ENCODE results near the gene SPEM1.

Gene SPEM1

DNA sequence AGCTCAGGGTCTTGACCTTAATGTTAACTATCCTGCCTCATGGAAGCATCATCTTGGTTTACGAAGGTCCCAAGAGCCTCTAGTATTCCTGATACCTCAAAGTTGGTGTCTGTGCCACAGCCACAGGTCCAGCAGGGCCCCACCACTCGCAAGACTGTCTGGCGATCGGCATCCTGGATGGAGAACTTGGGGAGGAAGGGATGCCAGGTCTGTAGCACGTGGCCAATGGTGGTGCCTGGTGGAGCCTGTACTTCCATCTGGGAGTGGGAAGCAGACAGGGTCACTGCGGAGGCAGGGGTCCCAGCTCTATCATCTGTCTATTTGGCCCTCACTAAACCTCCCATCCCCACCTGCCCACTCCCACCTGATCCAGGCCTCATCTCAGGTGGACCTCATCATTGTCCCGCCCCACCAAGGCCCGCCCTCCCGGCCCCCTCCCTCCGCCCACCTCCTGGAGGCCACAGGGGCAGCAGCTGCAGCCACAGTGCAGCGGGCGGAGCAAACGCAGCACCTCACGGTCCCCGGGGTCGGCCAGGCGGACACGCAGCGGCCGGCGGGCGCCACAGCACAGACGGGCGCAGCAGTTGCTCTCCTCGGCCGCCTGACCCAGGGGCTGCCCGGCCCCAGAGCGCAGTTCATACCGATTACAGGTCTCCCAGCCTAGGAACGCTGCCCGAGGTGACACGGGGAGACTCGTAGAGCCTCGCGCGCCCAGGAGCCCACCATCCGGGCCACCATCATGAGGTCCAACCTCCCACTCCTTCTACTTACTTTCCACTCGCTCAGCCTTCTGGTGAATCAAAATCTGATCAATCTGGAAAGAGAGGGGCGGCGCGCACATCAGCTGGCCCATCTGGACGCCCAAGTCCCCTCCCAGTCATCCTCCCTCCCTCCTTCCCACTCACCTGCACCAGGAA, 27.2 kb upstream of the SPEM1 start:
- no peak for DNase-seq (ENCODE audit: low spot score in 2 of 2)
- peak overlapping the region; percentile 93 for H3K27ac Mint-ChIP-seq
- no peaks in the 10 kb centered on the region for H3K9me3 Mint-ChIP-seq

DNA sequence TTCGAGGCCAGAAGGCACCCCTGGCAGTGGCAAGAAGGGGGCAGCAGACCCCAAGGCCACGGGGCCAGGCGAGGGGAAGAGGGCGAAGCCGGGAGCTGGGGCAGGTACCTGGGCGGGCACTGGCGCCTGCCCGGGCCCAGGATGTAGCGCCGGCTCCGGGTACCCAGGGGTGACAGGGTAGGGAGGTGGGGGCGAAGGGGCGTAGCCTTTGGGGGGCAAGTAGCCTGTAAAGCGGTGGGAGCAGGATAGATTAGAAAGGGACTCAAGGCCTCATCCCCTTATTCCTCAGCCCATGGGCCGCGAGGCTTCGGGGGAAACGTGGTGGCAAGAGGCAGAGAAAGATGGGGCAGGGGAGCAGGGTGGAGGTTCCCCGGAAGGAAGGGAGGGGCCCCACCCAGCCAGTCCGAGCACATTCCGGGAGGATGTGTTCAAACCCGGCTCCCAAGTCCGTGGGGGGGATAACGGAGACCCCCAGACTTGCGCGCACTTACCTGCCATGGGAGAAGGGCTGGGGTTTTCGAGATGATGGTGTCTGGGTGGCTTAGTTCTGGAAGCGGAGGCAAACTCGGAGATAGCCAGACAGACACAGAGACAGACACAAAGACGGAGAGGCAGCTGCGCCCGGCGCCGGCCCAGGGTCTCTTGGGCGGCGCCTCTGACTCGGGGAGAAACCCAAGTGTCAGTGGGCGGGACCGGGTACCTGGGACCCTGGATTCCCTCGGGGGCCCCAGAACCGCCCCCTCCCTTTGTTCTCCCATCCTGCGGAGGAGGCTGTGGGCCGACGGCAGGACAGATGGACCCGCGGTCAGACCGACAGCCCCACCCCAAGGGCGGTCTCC, 26.3 kb upstream of the SPEM1 start:
- Mint-ChIP-seq H3K4me1 (peaks cover 30% of the 10 kb centered on the region), H3K36me3 (peaks cover 23% of the 10 kb centered on the region), H3K4me3 (peak overlapping the region; percentile 92), H3K27ac (peak overlapping the region; percentile 93), H3K9me3 (no peaks in the 10 kb centered on the region)
- ATAC-seq = peak; percentile 61
- DNase-seq (ENCODE audit: low spot score in 2 of 2) = peak in 1 of 2 donors; percentile 71

More for the DNA sequence above, 27.2 kb upstream of the SPEM1 start:
- peak overlapping the region; percentile 92 for H3K4me3 Mint-ChIP-seq
- ATAC-seq = no peak
- peaks cover 29% of the 10 kb centered on the region for H3K36me3 Mint-ChIP-seq
- peaks cover 30% of the 10 kb centered on the region for H3K4me1 Mint-ChIP-seq

DNA sequence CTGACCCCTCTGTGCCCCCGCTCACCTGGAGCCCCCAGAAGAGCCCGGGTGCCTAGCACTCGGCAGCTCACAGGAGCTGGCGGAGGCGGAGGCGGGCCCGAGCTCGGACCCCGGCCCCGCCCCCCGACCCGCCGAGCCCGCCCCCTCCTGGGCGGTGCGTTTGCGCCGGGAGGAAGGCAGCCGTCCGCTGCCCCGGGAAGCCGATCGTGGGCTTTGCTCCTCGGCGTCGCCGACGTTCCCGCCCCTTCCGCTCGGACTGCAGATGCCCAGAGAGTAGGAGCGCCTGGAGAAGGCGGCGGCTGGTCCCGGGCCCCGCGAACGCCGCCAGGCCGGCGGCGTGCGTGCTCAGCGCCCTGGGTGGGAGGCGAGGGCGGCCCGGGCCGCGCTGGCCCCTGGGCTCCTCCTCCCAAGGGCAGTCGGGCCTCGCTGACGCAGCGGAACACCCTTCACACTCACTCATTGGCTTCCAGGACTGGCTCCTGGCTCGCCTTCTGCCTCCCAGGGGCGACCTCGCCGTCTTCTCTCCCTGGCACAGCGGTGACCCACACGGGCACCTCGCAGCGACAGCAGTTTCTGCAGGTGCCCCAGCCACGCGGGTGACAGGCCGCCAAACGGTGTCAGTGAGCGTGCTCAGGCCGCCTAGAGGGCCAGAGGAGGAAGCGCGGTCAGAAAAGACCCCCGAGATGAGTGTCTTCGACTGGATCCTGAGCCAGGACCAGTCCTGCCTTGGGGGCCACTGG, 25.5 kb upstream of the SPEM1 start, which contains the start of gene PLSCR3:
PLSCR3 (minus strand) TSS at position 74 of the 740 bp plus-strand sequence. CDS start 415 bp downstream, outside the sequence.
- peaks cover 30% of the 10 kb centered on the region for H3K4me1 Mint-ChIP-seq
- ATAC-seq = peak; percentile 91
- H3K4me3 Mint-ChIP-seq = peak within 1 kb of the TSS; percentile 92
- peaks cover 23% of the 10 kb centered on the region for H3K36me3 Mint-ChIP-seq
- peak within 1 kb of the TSS; percentile 93 for H3K27ac Mint-ChIP-seq
- no peaks in the 10 kb centered on the region for H3K9me3 Mint-ChIP-seq
- DNase-seq (ENCODE audit: low spot score in 2 of 2) = peak; percentile 84 to 92

DNA sequence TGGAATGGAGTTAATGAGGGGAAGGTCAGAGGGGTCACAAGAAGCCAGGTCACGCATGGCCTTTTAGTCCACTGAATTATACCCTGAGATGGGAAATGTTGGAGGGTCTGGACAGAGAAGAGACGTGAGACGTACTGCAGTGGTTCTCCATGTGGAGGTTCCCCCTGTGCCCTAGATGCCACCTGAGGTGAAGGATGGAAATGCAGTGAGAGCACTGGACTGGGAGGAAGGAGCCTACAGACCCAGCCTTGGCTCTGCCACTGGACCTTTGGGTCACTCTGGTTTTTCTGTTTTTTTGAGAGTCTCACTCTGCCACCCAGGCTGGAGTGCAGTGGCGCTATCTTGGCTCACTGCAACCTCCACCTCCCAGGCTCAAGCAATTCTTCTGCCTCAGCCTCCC, 24.0 kb upstream of the SPEM1 start:
- Mint-ChIP-seq H3K27ac (no peak overlapping the region), H3K36me3 (peaks cover 14% of the 10 kb centered on the region), H3K4me1 (peaks cover 18% of the 10 kb centered on the region), H3K4me3 (no peak overlapping the region), H3K9me3 (no peaks in the 10 kb centered on the region)
- no peak for ATAC-seq
- no peak for DNase-seq (ENCODE audit: low spot score in 2 of 2)

DNA sequence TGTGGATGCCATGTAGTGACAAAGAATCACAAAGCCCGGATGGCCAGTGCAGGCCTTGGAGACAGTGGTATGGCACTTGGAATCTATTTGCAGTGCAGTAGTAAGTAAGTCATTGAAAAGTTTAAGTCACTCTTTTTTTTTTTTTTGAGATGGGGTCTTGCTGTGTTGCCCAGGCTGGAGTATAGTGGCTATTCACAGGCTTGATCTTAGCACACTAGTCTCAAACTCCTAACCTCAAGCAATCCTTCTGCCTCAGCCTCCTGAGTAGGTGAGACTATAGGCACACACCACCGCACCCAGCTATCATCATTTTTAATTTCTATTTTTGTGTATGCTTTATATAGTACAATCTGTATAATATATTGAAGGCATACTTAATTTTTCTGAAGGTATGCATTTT, 21.5 kb upstream of the SPEM1 start:
- H3K9me3 Mint-ChIP-seq = no peaks in the 10 kb centered on the region
- peaks cover 20% of the 10 kb centered on the region for H3K4me1 Mint-ChIP-seq
- DNase-seq (ENCODE audit: low spot score in 2 of 2) (no peak), ATAC-seq (no peak)
- H3K36me3 Mint-ChIP-seq = no peaks in the 10 kb centered on the region
- no peak overlapping the region for H3K4me3 Mint-ChIP-seq
- no peak overlapping the region for H3K27ac Mint-ChIP-seq

DNA sequence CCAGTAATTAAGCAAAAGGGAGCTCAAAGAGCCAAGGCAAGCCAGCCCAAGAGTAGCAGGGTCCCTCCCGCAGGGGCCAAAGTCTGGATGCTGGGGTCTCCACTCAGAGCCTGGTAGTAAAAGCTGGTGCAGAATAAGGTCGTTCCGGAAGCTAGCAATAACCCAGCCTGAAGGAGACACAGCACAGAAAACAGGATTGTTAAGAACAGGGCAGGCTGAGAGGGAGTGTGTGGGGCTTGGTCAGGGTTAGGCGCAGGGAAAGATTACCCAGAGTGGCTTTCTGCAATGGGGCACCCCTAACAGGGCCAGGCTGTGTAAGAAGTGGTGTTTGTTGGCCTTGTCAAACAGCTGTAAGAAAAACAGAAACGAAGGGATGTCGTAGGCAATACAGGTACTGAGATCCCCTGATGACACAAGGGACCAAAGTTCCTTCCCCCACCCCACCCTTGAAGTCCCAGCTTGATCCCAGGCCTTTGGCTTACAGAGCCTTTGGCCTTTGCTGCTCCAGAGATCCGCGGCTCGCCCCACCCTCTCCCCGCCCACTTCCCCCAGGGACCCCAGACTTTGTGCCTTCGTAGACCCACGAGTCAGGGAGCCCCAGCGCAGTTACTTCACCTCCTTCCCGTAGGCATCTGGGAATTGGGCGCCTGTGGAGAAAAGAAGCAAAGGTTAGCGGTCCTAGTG, 16.9 kb upstream of the SPEM1 start:
- ATAC-seq (no peak), DNase-seq (ENCODE audit: low spot score in 2 of 2) (no peak)
- Mint-ChIP-seq H3K27ac (peak overlapping the region; percentile 84), H3K4me3 (peak overlapping the region; percentile 89), H3K36me3 (no peaks in the 10 kb centered on the region), H3K4me1 (peaks cover 23% of the 10 kb centered on the region), H3K9me3 (no peaks in the 10 kb centered on the region)

DNA sequence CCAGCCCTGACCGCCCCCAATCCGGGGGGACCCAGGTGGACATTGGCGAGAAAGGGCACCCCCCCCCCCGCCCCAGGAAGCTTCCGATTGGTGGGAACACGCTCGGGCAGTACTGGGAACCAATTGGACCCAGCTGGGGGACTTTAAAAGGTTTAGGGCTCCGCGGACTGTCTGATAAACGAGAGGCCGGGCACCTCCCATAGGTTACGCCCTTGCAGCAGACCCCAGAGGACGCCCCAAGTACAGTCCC, 16.5 kb upstream of the SPEM1 start:
- Mint-ChIP-seq H3K4me3 (peak overlapping the region; percentile 89), H3K4me1 (peaks cover 23% of the 10 kb centered on the region), H3K36me3 (no peaks in the 10 kb centered on the region), H3K27ac (peak overlapping the region; percentile 84), H3K9me3 (no peaks in the 10 kb centered on the region)
- DNase-seq (ENCODE audit: low spot score in 2 of 2) (no peak), ATAC-seq (peak; percentile 53)

DNA sequence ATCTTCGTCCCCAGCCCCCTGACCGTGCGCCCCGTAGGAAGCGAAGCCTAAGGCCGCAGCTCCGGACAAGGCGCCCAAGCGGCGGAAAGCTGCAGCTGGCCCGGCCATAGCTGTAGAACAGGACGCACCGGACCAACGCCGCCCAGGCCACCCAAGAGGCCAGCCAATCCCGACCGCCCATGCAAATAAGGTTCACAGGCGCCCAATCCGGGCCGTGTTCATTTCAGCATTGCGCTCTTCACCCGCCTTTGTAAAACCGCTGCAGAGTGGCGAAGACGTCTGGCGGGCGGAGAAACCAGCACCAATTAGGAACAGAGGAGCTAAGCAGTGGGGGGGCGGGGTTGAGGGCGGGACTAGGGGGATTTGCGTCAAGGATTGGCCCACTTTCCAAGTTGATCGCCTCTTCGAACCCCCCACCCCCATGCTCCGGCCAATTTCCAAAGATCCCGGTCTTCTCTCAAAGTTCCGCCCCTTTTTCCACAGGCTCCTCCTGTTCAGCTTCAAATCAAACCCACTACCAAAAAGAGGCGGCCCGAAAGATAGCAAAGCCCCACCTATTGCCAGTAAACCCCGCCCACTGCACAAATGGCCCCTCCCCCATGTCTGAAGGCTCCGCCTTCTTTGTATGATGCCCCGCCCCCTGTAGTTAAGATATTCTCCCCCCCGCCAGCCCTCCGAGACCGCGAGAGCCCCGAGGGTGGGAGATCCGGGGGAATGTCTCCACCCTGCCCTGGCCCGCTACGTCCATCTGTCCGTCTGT, 16.0 kb upstream of the SPEM1 start, which contains the start of gene TMEM256:
TMEM256 (minus strand) TSS at position 121 of the 760 bp plus-strand sequence; CDS start at position 108, 13 bp downstream.
- Mint-ChIP-seq H3K9me3 (no peaks in the 10 kb centered on the region), H3K27ac (peak within 1 kb of the TSS; percentile 84), H3K4me3 (peak within 1 kb of the TSS; percentile 89), H3K4me1 (peaks cover 26% of the 10 kb centered on the region), H3K36me3 (no peaks in the 10 kb centered on the region)
- peak; percentile 95 for ATAC-seq
- peak; percentile 89 to 97 for DNase-seq (ENCODE audit: low spot score in 2 of 2)

DNA sequence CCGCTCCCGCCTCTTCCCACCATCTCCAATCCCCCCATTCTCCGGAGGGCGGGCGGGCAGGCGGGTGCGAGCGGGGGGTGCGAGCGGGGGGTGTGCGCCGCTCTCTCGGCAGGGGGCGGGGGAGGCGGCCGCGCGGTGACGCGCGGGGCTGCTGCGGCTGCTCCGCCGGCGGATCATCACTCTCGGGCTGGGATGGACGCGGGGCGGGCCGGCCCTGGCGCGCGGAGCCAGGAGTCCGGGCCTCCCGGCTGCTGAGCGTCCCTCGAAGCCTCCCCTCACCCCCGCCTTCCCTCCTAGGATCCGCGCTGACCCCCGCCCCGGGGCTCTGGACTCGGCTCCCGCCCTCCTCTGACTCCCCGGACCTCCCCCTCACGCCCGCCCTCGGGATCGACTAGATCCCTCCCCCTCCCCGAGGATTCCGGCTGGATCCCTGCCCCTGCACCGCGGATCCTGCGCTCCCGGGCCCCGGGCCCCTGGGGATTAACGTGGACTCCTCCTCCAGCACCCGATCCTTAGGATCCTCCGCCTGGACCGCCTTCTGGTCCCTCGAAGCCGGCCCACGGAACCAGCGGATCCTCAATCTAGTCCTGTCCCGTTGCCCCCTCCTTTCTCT, 15.3 kb upstream of the SPEM1 start:
- Mint-ChIP-seq H3K4me3 (peak overlapping the region; percentile 89), H3K27ac (peak overlapping the region; percentile 84), H3K9me3 (no peaks in the 10 kb centered on the region), H3K36me3 (no peaks in the 10 kb centered on the region), H3K4me1 (peaks cover 28% of the 10 kb centered on the region)
- DNase-seq (ENCODE audit: low spot score in 2 of 2) (no peak), ATAC-seq (peak; percentile 60)

DNA sequence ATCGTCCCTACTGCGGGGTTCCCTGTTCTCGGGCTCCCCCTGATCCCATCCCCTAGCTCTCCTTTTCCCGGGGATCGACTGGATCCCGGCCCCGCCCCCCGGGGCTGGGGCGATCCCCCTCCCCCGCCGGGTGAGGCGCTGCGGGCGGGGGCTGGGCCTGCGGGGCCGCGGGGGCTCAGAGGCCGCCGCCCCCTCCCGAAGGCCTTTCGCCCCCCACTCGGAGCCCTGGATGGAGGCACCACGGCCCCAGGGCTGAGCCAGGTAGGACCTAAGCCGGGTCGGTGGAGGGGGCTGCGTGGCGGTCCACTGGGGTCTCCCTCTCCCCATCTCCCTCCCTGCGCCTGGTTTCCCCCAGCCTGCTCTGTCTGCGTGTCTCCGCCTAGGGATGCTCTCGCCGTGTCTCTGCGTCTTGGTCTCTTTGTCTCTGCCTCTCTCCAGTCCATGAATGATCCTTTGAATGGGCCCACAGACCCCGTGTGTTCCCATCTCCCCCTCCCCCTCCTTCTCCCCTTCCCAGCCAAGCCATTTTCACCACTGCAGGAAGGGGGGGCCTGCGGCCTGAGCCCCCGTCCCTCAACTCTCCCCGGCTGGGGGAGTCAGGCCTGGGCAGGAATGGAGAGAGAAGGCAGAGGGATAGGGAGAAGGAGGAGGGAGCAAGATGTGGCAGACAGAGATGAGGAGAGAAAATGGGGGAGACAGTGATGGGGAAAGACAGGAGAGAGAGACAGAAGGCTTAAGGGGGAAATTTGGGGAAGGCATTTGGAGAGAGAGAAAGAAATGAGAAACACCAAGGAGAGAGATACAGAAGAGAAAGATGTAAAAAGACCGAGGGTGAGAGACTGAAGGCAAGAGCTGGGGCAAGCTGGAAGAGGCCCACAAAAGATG, 14.5 kb upstream of the SPEM1 start:
- Mint-ChIP-seq H3K4me3 (peak overlapping the region; percentile 89), H3K4me1 (peaks cover 28% of the 10 kb centered on the region), H3K9me3 (no peaks in the 10 kb centered on the region), H3K27ac (peak overlapping the region; percentile 84), H3K36me3 (no peaks in the 10 kb centered on the region)
- no peak for ATAC-seq
- DNase-seq (ENCODE audit: low spot score in 2 of 2) = no peak

DNA sequence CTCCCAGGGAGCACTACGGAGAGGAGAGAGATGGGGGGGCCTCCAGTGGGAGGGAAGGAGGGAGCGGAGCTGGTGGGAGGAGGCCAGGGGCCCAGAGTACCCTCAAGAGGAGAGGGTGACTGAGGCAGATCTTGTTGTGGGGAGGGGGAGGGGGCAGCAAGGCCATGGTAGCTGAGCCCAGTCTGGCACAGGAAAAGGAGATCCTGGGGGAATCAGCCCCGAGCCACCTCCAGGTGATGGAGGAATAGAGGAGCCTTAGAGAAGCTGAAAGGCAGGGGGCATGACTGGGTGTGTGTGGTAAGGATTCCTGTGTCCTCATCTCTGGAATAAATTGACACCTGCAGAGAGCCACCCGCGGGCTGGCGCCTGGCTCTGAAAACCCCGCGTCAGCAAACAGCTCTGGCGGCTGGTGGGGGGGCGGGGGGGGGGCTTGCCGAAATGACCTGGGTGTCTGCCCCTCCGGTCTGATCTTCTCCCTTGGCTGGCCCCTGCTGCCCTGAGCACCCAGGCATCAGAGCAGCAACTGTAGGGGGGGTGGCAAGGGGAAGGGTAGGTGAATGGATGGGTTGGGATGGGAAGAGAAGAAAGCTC, 13.8 kb upstream of the SPEM1 start:
- Mint-ChIP-seq H3K9me3 (no peaks in the 10 kb centered on the region), H3K27ac (peak overlapping the region; percentile 84), H3K4me3 (peak overlapping the region; percentile 89), H3K36me3 (no peaks in the 10 kb centered on the region), H3K4me1 (peaks cover 28% of the 10 kb centered on the region)
- no peak for ATAC-seq
- no peak for DNase-seq (ENCODE audit: low spot score in 2 of 2)

DNA sequence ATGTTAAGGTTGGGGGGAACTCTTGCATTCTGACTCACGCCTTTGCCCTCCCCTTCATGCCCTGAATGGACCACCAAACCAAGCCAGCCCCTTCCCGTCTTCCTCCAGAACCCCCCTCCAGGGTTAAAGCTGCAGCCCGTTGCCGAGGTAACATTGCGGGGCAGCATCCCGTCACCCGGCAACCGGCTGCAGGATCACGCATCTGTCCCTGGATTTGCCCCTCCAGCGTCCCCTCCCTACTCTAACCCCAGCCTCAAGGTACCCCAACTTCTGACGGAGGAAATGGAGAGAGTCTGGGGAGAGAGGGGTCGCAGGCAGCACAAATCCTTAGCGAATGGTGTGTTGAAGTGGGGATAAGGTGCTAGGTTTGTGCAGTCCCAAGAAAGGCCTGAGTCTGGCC, 13.0 kb upstream of the SPEM1 start:
- H3K4me1 Mint-ChIP-seq = peaks cover 28% of the 10 kb centered on the region

More for the DNA sequence above, 13.0 kb upstream of the SPEM1 start:
- Mint-ChIP-seq H3K27ac (no peak overlapping the region), H3K36me3 (no peaks in the 10 kb centered on the region), H3K9me3 (no peaks in the 10 kb centered on the region), H3K4me3 (peak overlapping the region; percentile 33)
- ATAC-seq (no peak), DNase-seq (ENCODE audit: low spot score in 2 of 2) (no peak)

All from stimulated activated effector memory CD8-positive, alpha-beta T cell treated with anti-CD3 and anti-CD28 coated beads, Interleukin-12 subunit alpha, Interleukin-12 subunit beta, amount 100 ng/mL, for 72 hours (primary cell).